NCI-H1436 (cell line): Measurements from ENCODE around the gene COL12A1.

Experiments
- DNase-seq: peaks from one replicate; lab custom pipeline; 2025; lab: John Stamatoyannopoulos, UW

COL12A1 gene

DNA sequence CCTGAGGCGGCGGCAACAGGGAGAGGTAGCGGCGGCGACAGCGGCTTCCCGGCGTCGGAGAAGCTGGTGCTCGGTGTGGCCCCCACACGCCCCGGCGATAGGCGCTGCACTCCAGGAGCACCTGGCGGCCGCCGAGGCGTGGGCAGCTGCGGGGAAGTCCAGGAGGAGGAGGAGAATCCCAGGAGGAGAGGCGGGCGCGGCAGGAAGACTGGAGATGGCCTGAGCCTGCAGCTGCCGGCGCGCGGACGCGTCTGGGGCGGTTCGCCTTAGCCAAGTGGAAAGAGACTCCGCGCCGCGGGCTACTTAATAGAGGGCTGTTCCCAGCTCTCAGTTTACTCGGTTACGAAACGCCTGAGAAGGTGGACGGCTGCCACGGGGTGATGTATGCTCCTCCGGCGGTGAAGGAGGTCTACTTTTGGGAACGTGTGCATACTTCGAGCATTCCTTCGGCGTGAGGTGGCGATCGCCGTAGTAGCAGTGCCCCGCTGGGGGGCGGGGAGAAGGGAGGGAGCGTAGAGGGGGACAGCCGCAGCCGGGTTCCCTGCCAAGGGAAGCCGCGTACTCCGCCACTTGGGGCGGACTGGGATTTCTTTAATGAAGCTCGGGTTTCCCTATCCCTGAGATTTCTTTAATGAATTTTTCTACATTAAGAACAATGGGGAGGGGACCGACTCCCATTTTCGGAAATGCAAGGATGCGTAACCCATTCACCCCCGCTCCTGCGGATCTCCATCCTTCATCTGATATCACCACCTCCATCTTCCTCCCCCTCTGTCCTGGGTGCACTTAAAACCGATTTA, at the start of gene COL12A1:
Gene COL12A1, minus strand, starts transcription at position 278 of the 800 bp plus-strand sequence. CDS start 3,261 bp downstream, outside the sequence.
- no peak for DNase-seq

DNA sequence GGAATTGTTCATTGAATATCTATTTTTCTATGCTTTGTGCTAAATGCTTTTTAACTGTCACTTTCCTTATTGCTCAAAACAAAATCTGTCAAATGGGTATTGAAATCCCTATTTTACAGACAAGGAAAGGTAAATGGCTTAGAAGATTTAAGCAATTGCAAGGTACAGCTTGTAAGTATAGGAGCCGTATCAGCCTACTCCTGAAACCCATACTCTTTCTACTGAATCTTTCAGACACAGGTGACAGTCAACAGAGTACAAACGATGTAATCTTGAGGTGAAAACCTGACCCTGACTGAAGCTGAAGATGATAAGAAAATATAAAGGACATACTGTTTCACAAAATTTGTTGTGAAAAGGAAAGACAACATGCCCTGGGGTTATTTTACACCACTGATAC, 44.7 kb upstream of the COL12A1 start:
- no peak for DNase-seq

DNA sequence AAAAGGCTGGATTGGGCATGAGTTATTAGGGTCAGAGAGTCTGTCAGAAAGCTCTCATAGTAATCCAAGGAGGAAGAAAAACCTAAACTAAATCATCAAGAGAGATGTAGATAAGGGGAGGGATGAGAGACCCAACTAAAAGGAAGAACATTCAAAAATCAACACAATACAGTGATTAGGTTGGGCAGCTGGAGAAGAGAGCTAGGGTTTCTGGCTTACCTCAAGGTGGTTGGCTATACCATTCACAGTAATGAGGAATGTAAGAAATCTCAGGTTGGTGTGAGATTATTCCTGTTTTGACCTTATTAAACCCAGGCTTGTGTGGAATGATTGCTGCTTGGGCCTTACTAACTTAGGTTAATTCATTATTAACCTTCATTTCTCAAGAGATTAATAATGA, 44.0 kb upstream of the COL12A1 start:
- no peak for DNase-seq

DNA sequence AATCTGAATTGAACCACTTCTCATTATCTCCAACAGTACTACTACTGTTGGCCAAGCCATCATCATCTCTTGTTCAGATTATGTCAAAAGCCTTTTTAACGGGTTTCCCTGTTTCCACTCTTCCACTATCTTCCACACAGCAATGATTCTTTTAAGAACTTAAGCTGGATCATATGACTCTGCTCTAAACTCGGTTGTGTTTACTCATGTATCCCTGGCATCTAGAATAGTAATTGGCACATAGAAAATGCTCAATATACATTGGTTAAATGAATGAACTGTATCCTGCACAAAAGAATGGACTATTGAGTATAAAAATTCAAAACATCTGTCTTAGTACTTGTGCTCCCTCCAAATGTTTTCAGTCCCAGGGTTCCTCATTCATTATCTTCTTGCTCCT, 40.5 kb upstream of the COL12A1 start:
- no peak for DNase-seq

DNA sequence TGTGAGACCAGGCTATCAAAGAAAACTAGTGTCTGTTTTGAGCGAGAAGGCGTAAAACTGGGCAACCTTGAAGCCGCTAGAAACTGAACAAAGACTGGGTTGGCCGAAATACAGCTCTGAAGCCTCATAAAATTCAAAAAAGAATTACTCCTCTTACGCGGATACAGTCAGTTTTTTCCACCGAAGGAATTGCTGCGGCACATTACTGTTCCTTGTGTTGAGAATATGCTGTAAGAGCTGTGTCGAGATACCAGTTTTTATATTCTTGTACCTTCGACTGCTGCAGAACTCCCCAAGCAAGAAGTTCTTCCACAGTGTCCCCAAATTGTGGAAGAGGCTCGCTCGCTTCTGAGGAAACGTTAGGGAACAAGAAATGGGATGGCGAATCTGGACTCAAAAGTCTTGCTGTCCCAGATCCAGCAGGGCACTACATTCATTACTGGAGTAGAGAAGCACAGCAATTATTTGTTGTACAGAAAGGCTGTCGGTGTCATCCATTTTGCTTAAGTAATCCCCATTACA, 38.3 kb upstream of the COL12A1 start:
- no peak for DNase-seq

DNA sequence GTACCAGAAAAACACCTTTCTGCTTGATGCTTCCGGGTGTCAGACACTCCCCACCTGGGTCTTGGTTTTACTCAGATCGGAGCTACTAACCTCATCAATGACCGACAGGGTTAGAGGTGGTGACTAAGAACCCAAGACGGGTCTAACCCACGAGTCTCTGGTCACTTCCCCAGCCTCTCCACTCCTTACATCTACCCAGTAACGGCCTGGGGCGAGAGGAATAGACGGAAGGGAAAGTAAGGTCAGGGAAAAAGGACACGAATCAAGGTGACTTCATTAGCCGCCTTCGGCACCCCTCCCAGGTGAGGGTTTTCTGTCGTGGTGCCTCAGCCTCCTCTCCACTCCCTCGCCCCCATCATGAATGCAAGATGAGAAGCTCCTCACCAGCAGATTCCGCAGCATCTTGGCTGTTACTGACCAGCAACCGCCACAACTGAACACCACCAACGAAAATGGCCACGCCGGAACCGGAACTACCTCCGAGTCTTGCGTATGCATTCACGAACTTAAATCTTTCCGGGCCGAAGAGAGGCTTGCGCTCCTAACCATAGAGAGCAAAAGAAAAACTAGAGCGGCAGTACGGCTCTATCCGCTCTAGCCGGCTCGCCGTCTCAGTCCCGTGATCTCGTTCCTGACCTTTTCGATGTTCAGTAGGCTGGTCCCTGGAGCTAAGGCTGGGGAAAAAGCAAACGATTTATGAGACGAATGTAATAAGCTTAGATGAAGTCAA, 37.6 kb upstream of the COL12A1 start, which contains the start of gene COX7A2:
Gene COX7A2, minus strand, starts transcription at position 469 of the 730 bp plus-strand sequence. Its CDS starts 67 bp downstream, at position 402.
- peak; percentile 95 for DNase-seq

DNA sequence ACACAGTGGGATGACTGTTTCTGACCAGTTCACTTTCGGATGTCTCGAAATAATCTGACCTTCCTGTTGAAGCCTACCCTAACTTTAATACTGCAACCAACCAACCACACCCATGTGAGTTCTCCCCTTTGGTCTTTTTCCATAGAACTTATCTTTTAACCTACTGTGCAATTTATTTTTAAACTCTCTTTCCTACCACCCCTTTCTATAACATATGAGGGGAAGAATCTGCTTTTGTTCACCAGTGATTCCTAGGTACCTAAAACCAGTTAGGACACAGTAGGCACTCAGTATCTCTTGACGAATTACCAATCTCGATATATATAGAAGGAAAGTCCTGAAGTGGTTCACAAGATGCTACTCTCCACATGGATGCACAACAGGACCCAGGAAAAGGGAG, 30.8 kb upstream of the COL12A1 start:
- DNase-seq, result no peak

DNA sequence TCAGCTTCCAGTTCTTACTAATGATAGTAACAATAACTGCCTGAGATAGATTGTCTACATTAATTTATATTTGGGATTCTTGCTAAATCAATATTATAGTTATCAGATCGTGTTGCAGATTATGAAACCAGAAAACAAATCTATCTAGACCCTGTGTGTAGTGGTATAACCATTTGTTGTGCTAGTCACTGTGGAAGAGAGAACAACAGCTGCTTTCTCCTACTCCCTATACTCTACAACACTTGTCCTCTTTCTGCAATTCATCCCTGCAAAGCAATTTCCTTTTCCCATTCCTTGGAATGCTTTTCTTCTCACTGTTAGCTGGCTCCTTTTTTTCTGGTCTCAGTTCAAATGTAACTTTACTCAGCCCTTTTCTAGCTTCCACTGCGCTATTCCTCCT, 29.4 kb upstream of the COL12A1 start:
- DNase-seq, result no peak

DNA sequence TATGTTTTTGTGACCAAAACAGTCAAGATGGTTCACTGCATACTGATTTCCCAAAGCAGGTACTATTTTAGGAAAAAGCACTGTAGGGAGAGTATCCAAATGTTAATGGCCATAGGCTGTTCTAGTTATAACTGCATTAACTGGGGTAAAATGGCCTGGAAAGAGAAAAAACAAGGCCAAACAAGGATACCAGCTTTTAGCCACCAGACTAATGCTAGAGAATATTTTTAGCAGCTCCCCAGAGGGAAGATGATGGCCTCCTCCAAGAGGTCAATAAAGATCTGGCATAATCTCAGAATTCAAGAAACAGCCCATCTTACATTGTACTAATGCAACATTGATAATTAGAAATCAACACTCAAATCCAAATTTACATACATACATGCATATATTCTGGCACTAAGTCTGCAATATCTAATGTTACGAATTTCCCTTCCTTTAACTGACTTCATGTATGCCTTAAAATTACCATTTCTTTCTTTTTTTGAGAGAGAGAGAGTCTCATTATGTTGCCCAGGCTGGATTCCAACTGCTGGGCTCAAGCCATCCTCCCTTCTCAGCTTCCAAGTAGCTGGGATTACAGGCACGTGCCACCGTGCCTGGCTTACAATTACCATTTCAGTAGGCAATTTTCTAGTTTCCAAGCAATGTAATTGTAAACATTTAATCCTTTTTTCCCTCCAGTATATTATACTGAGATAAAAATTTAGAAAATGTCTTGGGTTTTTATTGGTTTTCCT, 28.4 kb upstream of the COL12A1 start:
- no peak for DNase-seq

DNA sequence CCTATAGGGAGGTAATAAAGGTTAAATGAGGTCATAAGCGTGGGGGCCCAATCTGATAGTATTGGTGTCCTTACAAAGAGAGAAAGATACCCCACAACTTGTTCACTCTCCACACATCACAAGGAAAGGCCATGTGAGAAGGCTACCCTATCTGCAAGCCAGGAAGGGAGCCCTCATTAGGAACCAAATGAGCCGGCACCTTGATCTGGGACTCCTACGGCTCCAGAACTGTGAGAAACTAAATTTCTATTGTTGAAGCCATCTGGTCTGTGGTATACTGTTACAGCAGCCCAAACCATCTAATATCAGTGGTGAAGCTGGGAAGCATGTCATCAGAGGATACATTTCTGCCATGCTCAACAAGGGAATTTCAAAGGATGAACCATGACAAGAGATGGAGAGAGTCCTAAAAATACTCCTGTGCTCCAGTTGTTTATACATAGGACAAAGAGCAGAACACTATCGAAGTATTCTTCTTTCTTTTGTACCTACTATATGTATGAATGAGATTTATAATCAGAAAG, 27.3 kb upstream of the COL12A1 start:
- DNase-seq, result no peak

DNA sequence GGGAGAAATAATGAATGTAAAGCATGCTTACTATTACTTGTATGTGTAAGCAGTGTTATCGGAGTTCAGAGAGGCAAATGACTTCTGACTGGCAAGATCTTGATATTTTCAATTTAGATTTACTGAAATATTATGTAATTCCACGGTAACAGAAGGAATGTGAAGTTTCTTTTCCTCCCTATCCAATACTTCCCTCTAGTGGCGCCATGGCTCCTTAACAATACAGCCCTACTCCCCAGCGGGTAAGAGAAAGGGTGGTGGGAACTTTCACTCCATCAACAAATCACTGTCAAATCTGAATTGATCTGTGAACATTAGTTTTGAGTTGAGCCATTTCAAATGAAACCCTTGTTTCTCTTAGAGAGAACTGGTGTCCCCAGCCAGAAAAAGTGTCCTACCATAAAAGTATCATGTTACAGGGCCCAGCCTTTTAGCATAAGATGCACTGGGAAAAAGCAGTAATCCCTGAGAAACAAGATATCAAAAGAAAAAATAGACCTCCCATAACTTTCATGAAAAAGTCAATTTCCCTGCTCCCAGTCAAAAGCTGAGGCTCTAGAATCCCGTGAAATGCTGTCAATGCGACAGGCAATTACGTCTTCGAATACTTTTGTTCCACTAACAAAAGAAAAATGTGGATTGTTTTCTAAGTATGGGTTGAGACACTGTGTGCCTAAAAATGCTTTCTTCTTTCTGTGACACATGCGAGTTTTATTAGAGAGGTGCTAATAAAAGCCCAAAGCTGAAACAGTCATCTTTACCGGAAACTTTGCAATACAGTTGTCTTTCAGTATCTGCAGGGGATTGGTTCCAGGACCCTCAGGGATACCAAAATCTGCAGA, 24.9 kb upstream of the COL12A1 start:
- DNase-seq, result no peak

DNA sequence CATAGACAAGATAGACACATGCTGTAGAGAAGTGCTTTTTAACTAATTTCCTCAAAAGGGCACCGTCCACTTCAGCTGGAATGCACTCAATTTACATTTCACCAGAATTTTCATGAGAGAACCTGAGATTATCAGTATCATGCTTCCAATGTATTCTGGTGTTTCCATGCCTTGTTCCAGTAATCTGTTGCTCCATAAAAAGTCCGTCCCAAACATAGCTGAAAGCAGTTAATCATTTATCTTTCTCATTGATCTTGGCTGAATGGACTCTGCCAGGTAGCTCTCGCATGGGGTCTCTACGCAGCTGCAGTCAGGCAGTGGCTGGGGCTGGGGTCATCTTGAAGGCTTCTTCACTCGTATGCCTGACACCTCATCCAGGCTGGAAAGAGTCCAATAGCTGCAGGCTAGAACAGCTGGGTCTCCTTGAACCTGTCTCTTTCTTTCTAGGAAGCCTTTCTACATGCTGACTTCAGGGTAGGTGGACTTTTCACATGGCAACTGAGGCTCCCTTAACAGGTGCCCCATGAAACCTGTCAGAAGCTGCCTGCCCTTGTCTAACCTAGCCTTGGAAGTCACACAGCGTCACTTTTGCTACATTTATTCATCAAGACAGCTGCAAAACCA, 18.6 kb upstream of the COL12A1 start:
- DNase-seq, result no peak

DNA sequence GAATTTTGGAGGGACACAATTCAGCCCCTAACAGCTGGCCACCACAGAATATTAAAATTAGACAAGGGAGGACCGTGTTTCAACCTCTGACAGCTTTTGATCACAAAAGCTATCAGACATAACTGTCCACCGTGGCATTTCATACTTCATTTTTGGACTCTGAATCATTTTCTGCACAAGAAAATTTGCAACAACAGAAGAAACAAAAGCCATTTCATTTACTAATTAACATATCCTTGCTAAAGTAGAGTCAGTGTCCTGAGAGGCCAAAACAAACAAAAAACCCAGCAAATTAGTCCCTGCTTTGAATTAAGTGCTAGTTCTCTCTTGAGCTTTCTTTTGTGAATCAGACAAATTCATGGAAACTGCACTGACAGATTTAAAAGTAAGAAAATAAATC, 17.6 kb upstream of the COL12A1 start:
- DNase-seq, result no peak

DNA sequence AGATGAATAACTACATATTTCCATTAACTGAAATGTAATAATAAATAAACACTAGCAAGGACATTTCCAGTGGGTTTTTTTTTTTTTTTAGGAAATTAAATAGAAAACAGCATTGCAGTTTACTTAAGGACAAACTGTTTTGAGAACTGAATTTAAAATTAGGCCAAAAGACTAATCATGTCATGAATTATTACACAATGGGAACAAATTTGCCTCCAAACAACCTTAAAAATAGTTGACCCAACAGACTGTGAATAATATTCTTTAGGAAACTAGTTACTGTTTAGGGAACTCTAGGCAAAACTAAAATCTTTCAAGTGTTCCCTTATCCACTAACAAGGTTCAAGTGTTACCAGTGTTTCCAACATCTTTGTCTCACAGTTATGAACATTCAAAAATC, 16.4 kb upstream of the COL12A1 start:
- DNase-seq, result no peak

DNA sequence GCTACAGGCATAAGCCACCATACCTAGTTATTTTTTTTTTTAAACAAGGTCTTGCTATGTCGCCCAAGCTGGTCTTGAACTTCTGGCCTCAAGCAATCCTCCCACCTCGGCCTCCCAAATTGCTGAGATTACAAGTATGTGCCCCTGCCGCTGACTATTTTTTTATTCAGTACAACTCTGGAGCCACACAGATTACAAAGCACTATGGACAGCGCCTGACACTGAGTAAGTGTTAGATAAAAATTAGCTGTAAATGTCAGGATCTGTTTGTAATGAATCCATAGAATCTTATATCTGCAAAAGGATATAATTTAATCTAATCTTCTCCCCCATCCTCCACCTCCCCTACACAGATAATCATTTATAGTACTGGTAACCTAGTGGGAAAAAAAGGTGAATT, 15.3 kb upstream of the COL12A1 start:
- no peak for DNase-seq

DNA sequence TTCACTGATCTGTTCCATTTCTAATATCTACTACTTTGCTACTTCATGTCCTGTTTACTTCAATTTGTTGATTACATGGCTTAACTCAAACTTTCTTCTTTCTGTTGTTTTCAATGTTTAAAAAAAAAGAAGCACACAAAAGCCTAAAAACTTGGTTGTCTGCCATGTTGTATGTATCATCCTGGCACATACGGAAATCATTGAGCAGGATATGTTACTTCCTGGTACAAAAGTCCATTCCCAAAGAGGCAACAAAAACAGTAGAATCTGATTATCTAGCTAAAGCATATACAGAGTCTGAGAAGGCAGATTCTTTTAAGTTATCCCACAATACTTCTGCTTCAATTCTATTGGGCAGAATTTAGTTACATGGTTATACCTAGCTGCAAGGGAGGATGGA, 14.5 kb upstream of the COL12A1 start:
- DNase-seq, result no peak

DNA sequence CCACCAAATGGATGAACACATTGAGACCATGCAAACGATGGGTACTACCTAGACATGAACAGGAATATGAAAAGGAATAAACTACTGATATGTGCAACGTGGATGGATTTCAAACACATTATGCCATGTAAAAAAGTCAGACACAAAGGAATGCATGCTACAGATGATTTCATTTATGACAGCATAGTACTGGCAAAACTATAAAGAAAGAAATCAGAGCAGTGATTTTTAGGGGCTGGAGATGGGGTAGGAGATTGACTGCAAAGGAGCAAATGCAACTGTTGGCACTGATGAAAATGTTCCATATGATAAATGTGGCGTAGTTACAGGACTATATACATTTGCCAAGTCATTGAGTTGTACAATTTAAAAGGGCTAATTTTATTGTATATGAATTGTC, 13.4 kb upstream of the COL12A1 start:
- DNase-seq, result no peak

DNA sequence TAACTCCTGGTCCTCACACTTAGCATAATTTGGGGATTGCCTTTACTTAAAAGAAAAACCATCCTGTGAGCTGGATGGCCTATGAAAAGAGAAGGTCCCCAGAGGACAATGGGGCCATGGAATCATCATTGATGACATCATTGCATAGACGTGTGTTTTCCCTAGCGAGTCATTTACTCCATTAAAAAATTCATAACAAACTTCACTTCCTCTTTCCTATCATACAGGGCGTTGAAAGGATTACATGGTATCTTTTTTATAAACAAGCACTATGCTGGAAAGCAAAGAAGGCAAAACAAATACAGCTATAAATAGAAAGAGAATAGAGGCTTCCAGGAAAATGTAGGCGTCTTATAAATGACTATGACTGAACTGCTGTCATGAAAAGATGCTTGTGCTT, 11.3 kb upstream of the COL12A1 start:
- DNase-seq, result no peak

DNA sequence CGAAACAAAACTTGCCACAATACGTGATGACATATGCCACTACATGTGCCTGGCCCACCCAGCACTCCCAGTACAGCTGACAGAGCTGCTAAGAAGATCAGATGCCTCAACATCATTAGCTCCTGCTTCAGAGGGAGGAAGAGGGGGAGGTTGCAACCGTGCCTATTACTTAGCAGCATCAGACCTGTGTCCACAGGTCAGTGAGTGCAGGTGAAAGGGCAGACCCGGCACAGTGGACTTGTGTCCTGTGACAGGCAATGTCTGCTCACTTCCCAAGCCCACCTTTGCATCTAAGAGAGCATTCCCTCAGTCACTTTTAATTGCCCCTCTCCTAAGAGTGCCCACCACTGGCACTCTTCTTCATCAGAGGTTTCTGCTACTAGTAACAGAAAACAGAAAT, 9.4 kb upstream of the COL12A1 start:
- DNase-seq, result no peak

DNA sequence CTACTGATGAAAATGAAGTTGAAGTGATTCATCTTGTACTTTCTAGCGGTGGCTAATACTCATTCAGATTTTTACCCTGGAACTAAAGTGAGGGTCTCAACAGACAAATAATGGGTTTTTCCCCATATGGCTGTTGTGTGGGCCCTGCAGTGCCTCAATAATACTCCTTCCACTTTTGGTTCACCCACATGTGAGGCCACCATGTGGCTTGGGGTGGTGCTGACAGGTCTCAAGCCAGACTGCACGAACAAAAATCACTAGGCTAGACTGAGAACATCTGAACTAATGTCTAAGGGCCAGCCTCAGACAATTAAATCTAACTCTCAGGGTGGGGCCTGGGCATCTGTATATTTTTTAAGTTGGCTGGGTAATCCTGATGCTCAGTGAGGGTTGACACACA, 7.9 kb upstream of the COL12A1 start:
- DNase-seq, result no peak

DNA sequence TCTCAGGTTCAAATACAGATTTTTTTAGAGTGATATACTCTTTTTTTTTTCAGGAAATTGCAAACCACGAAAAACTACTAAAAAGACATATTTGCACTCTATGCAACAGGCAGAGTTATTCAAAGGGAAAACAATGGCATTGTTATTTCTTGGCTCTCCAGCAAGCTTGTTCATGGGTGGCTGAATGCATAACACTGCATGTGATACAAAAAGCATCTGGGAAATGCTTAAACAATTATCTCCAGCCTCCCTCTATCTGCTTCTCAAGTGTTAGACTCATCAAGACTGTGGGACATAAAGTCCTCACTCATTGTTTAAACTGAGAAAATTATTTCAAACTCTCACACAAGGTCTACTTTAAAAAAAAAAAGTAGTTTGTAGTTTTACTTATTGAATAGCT, 7.3 kb upstream of the COL12A1 start:
- no peak for DNase-seq
